ENCODE results near the gene XPR1. TPM values are rescaled to one million over a fixed set of nuclear protein-coding genes. Genes with fewer than 3 reads are reported as not detected.

XPR1 gene
- total and polyA plus RNA-seq, 2 donors (not counting 1 experiment from before 2014, with no cell fraction given): 2.8 to 22.3 TPM

GRCh38 chr1:180614730-180615129 lies 17.1 kb upstream of the XPR1 start:
- ATAC-seq (ENCODE audit: low read depth) (no peak), DNase-seq (no peak)
- Histone ChIP-seq H2AFZ (ENCODE audit: insufficient read depth, low read depth, low read length, poor library complexity, severe bottlenecking) (no peak overlapping the region), H4K20me1 (ENCODE audit: control insufficient read depth, insufficient read depth, low read length, poor library complexity, severe bottlenecking) (no peaks in the 10 kb centered on the region), H3K4me2 (replicated peaks; ENCODE audit: low read depth, low read length, poor library complexity, severe bottlenecking) (no peak overlapping the region), H3K79me2 (ENCODE audit: control insufficient read depth, insufficient read depth, low read length) (no peaks in the 10 kb centered on the region), H3K9me3 (ENCODE audit: control extremely low read depth in 1 of 3, control insufficient read depth in 2 of 3, insufficient read depth in 1 of 3, low read length in 2 of 3) (no peaks in the 10 kb centered on the region), H3K4me3 (ENCODE audit: control extremely low read depth in 1 of 5, extremely low read depth in 1 of 5, insufficient read depth in 1 of 5, low read depth in 2 of 5, low read length in 4 of 5) (no peak overlapping the region), H3K9ac (ENCODE audit: low read length) (no peak overlapping the region), H3K36me3 (replicated peaks in 1 of 2; ENCODE audit: control extremely low read depth in 1 of 2, control insufficient read depth in 1 of 2, extremely low read depth in 1 of 2, insufficient read depth in 2 of 2, low read length in 1 of 2) (no peaks in the 10 kb centered on the region), H3K27ac (ENCODE audit: low read length in 2 of 2) (no peak overlapping the region), H3K4me1 (ENCODE audit: control insufficient read depth in 2 of 2, insufficient read depth in 2 of 2, low read length in 2 of 2) (peaks cover 0 to 10% of the 10 kb centered on the region in 2 donors), H3K27me3 (replicated peaks in 1 of 4; ENCODE audit: control extremely low read depth in 1 of 4, control insufficient read depth in 3 of 4, insufficient read depth in 4 of 4, low read length in 3 of 4) (no peaks in the 10 kb centered on the region)
- ChIA-PET CTCF (no interaction called here), POLR2A (no interaction called here)
- TF ChIP-seq EZH2 (IDR thresholded peaks at IDR 0.05; ENCODE audit: borderline replicate concordance, insufficient read depth, low read depth, low read length, poor library complexity, severe bottlenecking) (no peak), CTCF (IDR thresholded peaks at IDR 0.05) (no peak)
- H3K4me3 Mint-ChIP-seq: no peak overlapping the region
- peaks cover 8% of the 10 kb centered on the region for H3K4me1 Mint-ChIP-seq
- H3K9me3 Mint-ChIP-seq (ENCODE audit: insufficient read depth): no peaks in the 10 kb centered on the region
- 96% methylated on average over 3 of the region's 5 CpGs for WGBS (ENCODE audit: insufficient coverage)
- no peak overlapping the region for H3K27ac Mint-ChIP-seq
- intact Hi-C loops (cut with micrococcal nuclease): no loop called here
- H3K27me3 Mint-ChIP-seq: no peaks in the 10 kb centered on the region

DNA sequence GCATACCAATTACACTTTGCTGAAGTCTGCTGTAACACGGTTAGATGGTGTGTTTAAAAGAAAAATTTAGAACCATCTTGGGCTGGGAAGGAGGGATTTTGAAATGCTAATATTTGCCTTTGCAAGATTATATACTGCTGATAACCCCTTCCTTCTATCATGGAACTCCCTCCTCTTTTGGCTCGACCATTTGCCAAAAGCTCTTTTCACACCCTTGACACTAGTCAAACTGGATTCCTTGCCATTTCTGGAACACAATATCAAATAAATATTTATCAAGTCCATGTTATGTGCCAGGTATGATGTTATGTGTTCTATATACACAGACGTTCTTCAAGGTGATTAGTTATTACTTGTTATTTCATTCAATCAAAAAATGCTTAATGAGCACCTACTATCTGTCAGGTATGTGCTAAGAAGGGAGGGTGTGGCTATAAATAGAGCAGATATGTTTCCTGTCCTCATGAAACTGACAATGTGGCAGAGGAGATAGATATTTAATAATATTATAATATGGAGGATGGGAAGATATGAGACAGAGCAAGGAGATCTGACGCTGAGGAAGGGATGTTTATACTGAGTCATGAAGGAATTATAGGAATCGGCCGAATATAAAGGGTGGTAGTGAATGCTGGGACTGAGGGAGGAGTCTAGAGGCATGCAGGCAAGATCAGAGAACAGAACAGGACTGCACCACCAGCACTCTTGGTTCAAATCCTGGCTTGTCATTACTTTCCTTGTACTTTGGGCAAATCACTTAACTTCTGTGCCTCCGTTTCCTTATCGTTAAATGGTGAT lies 16.1 kb upstream of the XPR1 start:
- Mint-ChIP-seq H3K27me3 (no peaks in the 10 kb centered on the region), H3K4me1 (peaks cover 7% of the 10 kb centered on the region), H3K27ac (no peak overlapping the region), H3K4me3 (no peak overlapping the region), H3K9me3 (ENCODE audit: insufficient read depth) (no peaks in the 10 kb centered on the region)
- DNase-seq (no peak), ATAC-seq (ENCODE audit: low read depth) (no peak)
- WGBS (ENCODE audit: insufficient coverage): 96% methylated on average over 3 of the region's 8 CpGs
- H3K27ac ChIP-seq (ENCODE audit: low read length in 2 of 2): no peak overlapping the region
- no peak overlapping the region for H3K4me3 ChIP-seq (ENCODE audit: control extremely low read depth in 1 of 5, extremely low read depth in 1 of 5, insufficient read depth in 1 of 5, low read depth in 2 of 5, low read length in 4 of 5)
- H3K4me2 ChIP-seq (replicated peaks; ENCODE audit: low read depth, low read length, poor library complexity, severe bottlenecking): no peak overlapping the region
- no peaks in the 10 kb centered on the region for H3K79me2 ChIP-seq (ENCODE audit: control insufficient read depth, insufficient read depth, low read length)
- no peaks in the 10 kb centered on the region for H3K36me3 ChIP-seq (replicated peaks in 1 of 2; ENCODE audit: control extremely low read depth in 1 of 2, control insufficient read depth in 1 of 2, extremely low read depth in 1 of 2, insufficient read depth in 2 of 2, low read length in 1 of 2)
- H3K9ac ChIP-seq (ENCODE audit: low read length): no peak overlapping the region
- no peaks in the 10 kb centered on the region for H4K20me1 ChIP-seq (ENCODE audit: control insufficient read depth, insufficient read depth, low read length, poor library complexity, severe bottlenecking)
- H3K4me1 ChIP-seq (ENCODE audit: control insufficient read depth in 2 of 2, insufficient read depth in 2 of 2, low read length in 2 of 2): peaks cover 0 to 10% of the 10 kb centered on the region in 2 donors
- POLR2A ChIA-PET: no interaction called here
- H3K27me3 ChIP-seq (replicated peaks in 1 of 4; ENCODE audit: control extremely low read depth in 1 of 4, control insufficient read depth in 3 of 4, insufficient read depth in 4 of 4, low read length in 3 of 4): no peaks in the 10 kb centered on the region
- TF ChIP-seq CTCF (IDR thresholded peaks at IDR 0.05): no peak
- TF ChIP-seq EZH2 (IDR thresholded peaks at IDR 0.05; ENCODE audit: borderline replicate concordance, insufficient read depth, low read depth, low read length, poor library complexity, severe bottlenecking): no peak
- H3K9me3 ChIP-seq (ENCODE audit: control extremely low read depth in 1 of 3, control insufficient read depth in 2 of 3, insufficient read depth in 1 of 3, low read length in 2 of 3): no peaks in the 10 kb centered on the region
- intact Hi-C loops (cut with micrococcal nuclease): no loop called here
- CTCF ChIA-PET: no interaction called here
- H2AFZ ChIP-seq (ENCODE audit: insufficient read depth, low read depth, low read length, poor library complexity, severe bottlenecking): no peak overlapping the region

Measured in B cell (primary cell).